CD14-positive monocyte (primary cell): ENCODE results near the gene DIPK1A. TPM values are rescaled to one million over a fixed set of nuclear protein-coding genes. Genes with fewer than 3 reads are reported as not detected.

Experiments
- DNase-seq, 3 donors: peaks; one replicate each; pipeline ENCODE4 v3.0.0-alpha.2; 2011 to 2022
- H2AFZ ChIP-seq: 2 replicates; pipeline ENCODE4 v1.6.0; 2012; ENCODE audit warnings: mild to moderate bottlenecking, low read depth, low read length, inconsistent platforms; ENCODE audit not compliant: insufficient read depth, poor library complexity, severe bottlenecking
- H3K27ac ChIP-seq, 2 donors: 1 replicate in 1 of 2; 2 replicates in 1 of 2; pipeline ENCODE4 v1.5.1; 2012 to 2013; ENCODE audit warnings: low read length in 2 of 2, control low read depth in 1 of 2, inconsistent platforms in 1 of 2, low read depth in 1 of 2, mild to moderate bottlenecking in 1 of 2
- H3K27me3 ChIP-seq, 2 donors: one replicate each; pipeline versions ENCODE4 v1.6.0 to v1.6.1; 2011 to 2013; ENCODE audit warnings: low read length in 2 of 2; ENCODE audit not compliant: control insufficient read depth in 2 of 2, insufficient read depth in 2 of 2
- H3K36me3 ChIP-seq, 2 donors: replicated peaks in 1 of 2; 1 replicate in 1 of 2; 2 replicates in 1 of 2; pipeline versions ENCODE4 v1.5.1 to v1.6.1; 2012 to 2013; ENCODE audit warnings: low read length in 2 of 2, control low read depth in 1 of 2, inconsistent platforms in 1 of 2, mild to moderate bottlenecking in 1 of 2; ENCODE audit not compliant: insufficient read depth in 2 of 2, control insufficient read depth in 1 of 2
- H3K4me1 ChIP-seq, 2 donors: 1 replicate in 1 of 2; 2 replicates in 1 of 2; pipeline versions ENCODE4 v1.5.1 to v1.6.1; 2012 to 2013; ENCODE audit warnings: low read length in 2 of 2, control low read depth in 1 of 2, inconsistent platforms in 1 of 2, mild to moderate bottlenecking in 1 of 2, moderate library complexity in 1 of 2; ENCODE audit not compliant: insufficient read depth in 2 of 2, control insufficient read depth in 1 of 2
- H3K4me2 ChIP-seq: replicated peaks from 2 replicates; pipeline ENCODE3; 2012; ENCODE audit warnings: low read length, moderate library complexity, mild to moderate bottlenecking; ENCODE audit not compliant: poor library complexity, severe bottlenecking; ENCODE audit errors: extremely low read depth
- H3K4me3 ChIP-seq, 3 experiments: fragments of 200-600 bp in 1 of 3; sonication (generic) in 1 of 3; replicated peaks in 1 of 3; 1 replicate in 2 of 3; 2 replicates in 1 of 3; pipeline ENCODE4 v1.5.1; 2011 to 2013; ENCODE audit warnings: low read length in 3 of 3, mild to moderate bottlenecking in 3 of 3, control low read depth in 2 of 3, low read depth in 2 of 3, inconsistent platforms in 1 of 3, moderate library complexity in 1 of 3
- H3K79me2 ChIP-seq: 2 replicates; pipeline ENCODE4 v1.6.0; 2012; ENCODE audit warnings: mild to moderate bottlenecking, control low read depth, inconsistent platforms, low read length, moderate library complexity; ENCODE audit not compliant: insufficient read depth
- H3K9ac ChIP-seq: 2 replicates; pipeline ENCODE4 v1.6.0; 2017; ENCODE audit warnings: low read length, mild to moderate bottlenecking; ENCODE audit not compliant: insufficient read depth, poor library complexity, severe bottlenecking
- H3K9me3 ChIP-seq, 2 donors: replicated peaks in 1 of 2; 1 replicate in 1 of 2; 2 replicates in 1 of 2; pipeline versions ENCODE4 v1.5.1 to v1.6.1; 2012 to 2013; ENCODE audit warnings: low read length in 2 of 2, control low read depth in 1 of 2; ENCODE audit not compliant: control insufficient read depth in 1 of 2, insufficient read depth in 1 of 2
- H4K20me1 ChIP-seq: 2 replicates; pipeline ENCODE4 v1.6.0; 2012; ENCODE audit warnings: mild to moderate bottlenecking, low read length, control low read depth, moderate library complexity; ENCODE audit not compliant: insufficient read depth
- H3K27ac Mint-ChIP-seq, 7 donors: one replicate each; pipeline ENCODE4 v1.8.0; 2020; ENCODE audit warnings: mild to moderate bottlenecking in 7 of 7, mixed read lengths in 7 of 7, moderate library complexity in 6 of 7, inconsistent platforms in 2 of 7
- H3K27me3 Mint-ChIP-seq, 3 donors: one replicate each; pipeline ENCODE4 v1.8.0; 2021 to 2022; ENCODE audit warnings: low read depth in 3 of 3, mild to moderate bottlenecking in 3 of 3, mixed read lengths in 3 of 3, moderate library complexity in 3 of 3, inconsistent platforms in 1 of 3
- H3K36me3 Mint-ChIP-seq, 2 donors: one replicate each; pipeline ENCODE4 v1.8.0; 2020; ENCODE audit warnings: mixed read lengths in 2 of 2, inconsistent platforms in 1 of 2, mild to moderate bottlenecking in 1 of 2
- H3K4me1 Mint-ChIP-seq: one replicate; pipeline ENCODE4 v1.8.0; 2020; ENCODE audit warnings: mild to moderate bottlenecking, mixed read lengths
- H3K4me3 Mint-ChIP-seq, 2 donors: one replicate each; pipeline ENCODE4 v1.8.0; 2020; ENCODE audit warnings: mild to moderate bottlenecking in 2 of 2, mixed read lengths in 2 of 2, moderate library complexity in 1 of 2
- H3K9me3 Mint-ChIP-seq, 7 donors: one replicate each; pipeline ENCODE4 v1.8.0; 2020 to 2022; ENCODE audit warnings: mixed read lengths in 7 of 7, mild to moderate bottlenecking in 6 of 7, moderate library complexity in 6 of 7, inconsistent platforms in 2 of 7
- CTCF ChIP-seq: fragments of 200-600 bp; IDR thresholded peaks from one replicate; pipeline ENCODE4 v1.8.0; 2022; ENCODE audit warnings: antibody characterized with exemption, mild to moderate bottlenecking
- WGBS: methylation state at CpG from one replicate; pipeline ENCODE4 v1.1.5; 2013; ENCODE audit warnings: missing lambda C conversion rate; ENCODE audit not compliant: insufficient coverage; 5-methylcytosine and 5-hydroxymethylcytosine counted together
- intact Hi-C, 2 donors: fragments of 100-400 bp; cut with micrococcal nuclease; formaldehyde crosslinking; loops; one replicate each; pipeline versions ENCODE4 v1.15.0 to v1.15.1; 2023
- polyA plus RNA-seq, 3 donors: library from polyadenylated mRNA; depleted of rRNA in 1 of 3; unstranded in 2 of 3; stranded (reverse) in 1 of 3; fragments of 300-500 nt in 2 of 3; fragments of >200 nt in 1 of 3; fragmentation: Illumina TruSeq in 2 of 3; gene quantifications; 1 replicate in 2 of 3; 2 replicates in 1 of 3; pipeline ENCODE4 v1.2.3, GENCODE V29; 2012 to 2021

Gene DIPK1A
- polyA plus RNA-seq, 3 donors, result 0.45 to 1.4 (median 0.83) TPM

GRCh38 chr1:92816732-92817131 is 144.5 kb downstream of the DIPK1A start:
- no peak for DNase-seq
- peak overlapping the region in 1 of 7 donors; percentile 50 for H3K27ac Mint-ChIP-seq
- no peaks in the 10 kb centered on the region for H3K36me3 Mint-ChIP-seq
- 80% methylated on average over 2 of the region's 2 CpGs for WGBS
- Histone ChIP-seq H4K20me1 (no peaks in the 10 kb centered on the region), H3K4me2 (no peak overlapping the region), H3K4me1 (no peaks in the 10 kb centered on the region), H3K27me3 (no peaks in the 10 kb centered on the region), H2AFZ (no peak overlapping the region), H3K9me3 (no peaks in the 10 kb centered on the region), H3K4me3 (no peak overlapping the region), H3K9ac (no peak overlapping the region), H3K36me3 (no peaks in the 10 kb centered on the region), H3K79me2 (no peaks in the 10 kb centered on the region), H3K27ac (no peak overlapping the region)
- no peak overlapping the region for H3K4me3 Mint-ChIP-seq
- peaks cover 0 to 3% (median 0%) of the 10 kb centered on the region in 7 donors for H3K9me3 Mint-ChIP-seq
- no peak for TF ChIP-seq CTCF
- intact Hi-C loops, result loop anchor here in 1 of 2 donors (5.0 kb wide), 1 partner anchor 69 kb away; no protein-coding TSS in a partner anchor
- peaks cover under 1 to 7% (median 5%) of the 10 kb centered on the region in 3 donors for H3K27me3 Mint-ChIP-seq
- H3K4me1 Mint-ChIP-seq, result peaks cover 11% of the 10 kb centered on the region

- peaks cover 0 to 6% (median 3%) of the 10 kb centered on the region in 3 donors for H3K27me3 Mint-ChIP-seq
- H3K4me3 Mint-ChIP-seq, result no peak overlapping the region
- Histone ChIP-seq H4K20me1 (no peaks in the 10 kb centered on the region), H3K27me3 (no peaks in the 10 kb centered on the region), H3K27ac (no peak overlapping the region), H3K4me1 (peaks cover 0 to 6% of the 10 kb centered on the region in 2 donors), H3K79me2 (no peaks in the 10 kb centered on the region), H3K4me3 (no peak overlapping the region), H3K9me3 (no peaks in the 10 kb centered on the region), H3K36me3 (no peaks in the 10 kb centered on the region), H3K4me2 (no peak overlapping the region), H3K9ac (no peak overlapping the region), H2AFZ (no peak overlapping the region)
- no peak for DNase-seq
- intact Hi-C loops, result no loop called here
- peaks cover 0 to 5% (median 2%) of the 10 kb centered on the region in 7 donors for H3K9me3 Mint-ChIP-seq
- H3K36me3 Mint-ChIP-seq, result no peaks in the 10 kb centered on the region
- H3K27ac Mint-ChIP-seq, result no peak overlapping the region
- H3K4me1 Mint-ChIP-seq, result peaks cover 5% of the 10 kb centered on the region
- TF ChIP-seq CTCF, result no peak
Observed at GRCh38 chr1:92808381-92808780, 152.9 kb downstream of the DIPK1A start.
